ENCODE measurements around the gene AOPEP.

The AOPEP gene

GRCh38 chr9:95083086-95083768 lies 356.7 kb downstream of the AOPEP start:
- no peak for DNase-seq (ENCODE audit: low read depth in 3 of 3)

- no peak for DNase-seq (ENCODE audit: low read depth in 3 of 3)
Measured at GRCh38 chr9:95084254-95084934, 357.9 kb downstream of the AOPEP start.

- DNase-seq (ENCODE audit: low read depth in 3 of 3) = no peak
Measured at GRCh38 chr9:95085036-95085770, 358.7 kb downstream of the AOPEP start.

- no peak for DNase-seq (ENCODE audit: low read depth in 3 of 3)
Measured at GRCh38 chr9:95085861-95086563, 359.5 kb downstream of the AOPEP start.

- no peak for DNase-seq (ENCODE audit: low read depth in 3 of 3)
Measured at GRCh38 chr9:95086564-95086955, 360.1 kb downstream of the AOPEP start.

GRCh38 chr9:95087659-95088242 lies 361.3 kb downstream of the AOPEP start:
- DNase-seq (ENCODE audit: low read depth in 3 of 3) = no peak

- DNase-seq (ENCODE audit: low read depth in 3 of 3) = no peak
Measured at GRCh38 chr9:95088421-95089161, 362.1 kb downstream of the AOPEP start.

GRCh38 chr9:95089257-95090022 lies 362.9 kb downstream of the AOPEP start:
- no peak for DNase-seq (ENCODE audit: low read depth in 3 of 3)

- DNase-seq (ENCODE audit: low read depth in 3 of 3) = no peak
Measured at GRCh38 chr9:95090023-95090791, 363.7 kb downstream of the AOPEP start.

GRCh38 chr9:95090871-95091577 lies 364.5 kb downstream of the AOPEP start:
- DNase-seq (ENCODE audit: low read depth in 3 of 3) = no peak

GRCh38 chr9:95091601-95092261 lies 365.2 kb downstream of the AOPEP start:
- no peak for DNase-seq (ENCODE audit: low read depth in 3 of 3)

GRCh38 chr9:95092262-95093072 lies 366.0 kb downstream of the AOPEP start:
- DNase-seq (ENCODE audit: low read depth in 3 of 3) = no peak

GRCh38 chr9:95093586-95093985 lies 367.1 kb downstream of the AOPEP start:
- DNase-seq (ENCODE audit: low read depth in 3 of 3) = no peak

- DNase-seq (ENCODE audit: low read depth in 3 of 3) = no peak
Measured at GRCh38 chr9:95094002-95094401, 367.5 kb downstream of the AOPEP start.

GRCh38 chr9:95095641-95096355 lies 369.3 kb downstream of the AOPEP start:
- no peak for DNase-seq (ENCODE audit: low read depth in 3 of 3)

GRCh38 chr9:95096381-95096780 lies 369.9 kb downstream of the AOPEP start:
- DNase-seq (ENCODE audit: low read depth in 3 of 3) = no peak

- DNase-seq (ENCODE audit: low read depth in 3 of 3) = no peak
Measured at GRCh38 chr9:95096807-95097206, 370.3 kb downstream of the AOPEP start.

Data from stimulated activated CD4-positive, alpha-beta T cell treated with anti-CD3 and anti-CD28 coated beads, TNF-alpha, amount 100 ng/mL, for 48 hours (primary cell).